RCC 7860 (cell line): Measurements from ENCODE around the gene NFKB2.

Experiments used
- DNase-seq: peaks from one replicate; pipeline ENCODE4 v3.0.0-alpha.2; 2015; ENCODE audit warnings: low spot score
- FAIRE-seq: peaks from 2 replicates; lab custom pipeline; 2012; peaks lifted over from hg19 to GRCh38; lab: Jason Lieb, UNC

The NFKB2 gene

GRCh38 chr10:102395400-102396316, at the start of gene NFKB2:
NFKB2 (plus strand) TSS chr10:102395705; CDS start chr10:102395960, 255 bp downstream.
- no peak for FAIRE-seq
- DNase-seq, result peak; percentile 71

DNA sequence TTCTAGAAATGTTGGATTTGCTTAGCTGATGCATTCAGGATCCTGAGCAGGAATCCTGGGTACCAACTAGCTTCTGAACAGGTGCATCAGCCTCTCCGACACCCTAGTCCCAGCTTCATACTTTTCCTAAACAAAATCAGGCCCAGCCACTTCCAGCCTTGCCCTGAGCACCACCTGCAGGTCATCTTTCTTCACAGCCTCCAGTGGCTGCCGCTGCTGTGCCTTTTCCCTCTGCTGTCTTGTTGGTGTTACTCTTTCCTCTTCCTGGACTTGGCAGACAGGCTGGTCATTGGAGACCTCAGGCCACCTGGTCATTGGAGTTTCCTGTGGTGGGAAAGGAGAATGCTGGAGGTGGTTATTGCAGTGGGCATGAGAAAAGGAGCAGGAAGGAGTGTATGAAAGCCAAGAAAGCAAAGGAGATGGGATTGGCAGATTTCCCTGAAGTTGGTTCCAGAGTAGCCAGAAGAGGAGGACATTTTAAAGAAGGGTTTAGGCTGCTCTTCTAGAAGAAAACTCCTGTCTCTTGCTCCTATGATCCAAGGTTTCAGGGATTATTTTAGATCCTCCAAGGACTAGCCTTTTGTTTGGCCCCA, 48.2 kb upstream of the NFKB2 start:
- FAIRE-seq (no peak), DNase-seq (peak; percentile 55)

DNA sequence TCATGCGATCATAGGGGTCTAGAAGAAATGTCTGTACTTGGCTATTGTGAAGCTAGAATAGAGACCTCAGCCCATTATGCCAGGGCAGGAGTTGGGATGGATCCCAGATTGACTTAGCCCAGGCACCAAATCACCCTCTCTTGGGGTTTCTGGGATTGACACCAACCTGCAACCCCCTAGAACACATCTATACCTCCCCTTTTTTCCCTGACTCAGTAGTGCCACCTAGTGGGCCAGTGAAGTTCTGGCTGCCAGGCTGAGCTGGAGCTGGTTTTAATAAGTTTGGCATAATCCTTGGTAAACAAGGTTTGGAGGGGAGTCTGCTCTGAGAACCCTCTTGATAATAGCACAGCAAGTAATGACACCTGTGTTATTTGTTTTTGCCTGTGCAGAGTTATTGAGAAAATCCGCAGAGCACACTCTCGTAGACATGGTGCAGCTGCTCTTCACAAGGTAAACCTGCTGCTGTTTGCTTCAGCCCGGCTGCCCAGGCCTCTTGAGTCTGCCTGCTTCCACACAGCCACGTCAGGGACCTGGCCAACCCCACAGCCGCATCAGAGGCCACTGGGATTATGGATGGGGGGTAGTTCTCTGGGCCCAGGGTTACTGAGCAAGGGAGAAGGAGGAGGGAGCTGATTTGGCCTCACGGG, 43.3 kb upstream of the NFKB2 start:
- DNase-seq (peak; percentile 41), FAIRE-seq (no peak)

DNA sequence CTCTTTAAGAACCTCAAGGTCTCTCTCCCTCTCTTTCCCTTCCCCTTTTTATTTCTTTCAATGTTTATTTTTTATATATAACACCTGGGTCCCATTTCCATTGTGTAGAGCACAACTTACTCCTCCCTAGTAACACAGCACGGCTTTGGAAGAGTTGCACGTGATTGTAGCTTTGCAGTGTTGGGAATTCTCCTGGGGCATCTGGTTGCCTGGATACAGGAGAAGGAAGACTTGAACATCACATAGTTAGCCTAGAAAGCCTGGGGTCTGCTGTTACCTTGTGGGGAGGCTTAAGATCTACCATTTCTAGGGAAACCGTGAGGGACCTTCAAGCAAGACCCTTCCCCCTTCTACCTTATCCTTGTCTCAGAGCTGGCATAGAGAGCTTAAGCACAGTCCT, 41.1 kb upstream of the NFKB2 start:
- no peak for FAIRE-seq

DNA sequence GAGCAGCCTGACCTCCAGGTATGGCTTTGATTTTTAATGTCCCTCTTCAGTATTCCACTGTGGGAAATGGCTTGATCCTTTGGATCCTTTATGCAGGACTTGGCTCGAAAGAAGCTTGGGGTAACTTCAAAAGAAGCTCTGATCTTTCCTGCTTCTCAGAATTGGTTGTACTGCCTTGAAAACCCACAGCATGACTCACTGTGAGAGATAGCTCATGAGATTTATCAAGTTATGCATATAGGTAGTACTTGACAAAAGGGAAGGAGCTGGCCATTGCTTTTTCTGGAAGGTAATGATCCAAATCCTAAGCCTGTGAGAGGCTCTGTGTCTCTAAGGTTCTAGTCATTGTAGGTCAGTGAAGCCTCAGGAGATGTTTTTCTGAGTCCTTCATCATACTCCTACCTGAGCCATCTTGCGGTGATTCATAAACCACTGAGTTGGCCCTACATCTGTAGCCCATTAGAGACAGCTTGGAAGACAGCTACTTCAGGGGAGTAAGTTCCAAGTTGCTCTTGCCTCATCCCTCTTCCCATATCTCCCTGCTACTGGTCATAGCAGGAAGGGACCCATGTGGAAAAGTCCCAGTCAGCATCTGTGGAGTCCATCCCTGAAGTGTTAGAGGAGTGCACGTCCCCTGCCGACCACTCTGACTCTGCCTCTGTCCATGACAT, 36.7 kb upstream of the NFKB2 start:
- DNase-seq (no peak), FAIRE-seq (no peak)

More for the DNA sequence above, 41.1 kb upstream of the NFKB2 start:
- no peak for DNase-seq

GRCh38 chr10:102367441-102367840, 28.1 kb upstream of the NFKB2 start:
- DNase-seq (no peak), FAIRE-seq (no peak)

DNA sequence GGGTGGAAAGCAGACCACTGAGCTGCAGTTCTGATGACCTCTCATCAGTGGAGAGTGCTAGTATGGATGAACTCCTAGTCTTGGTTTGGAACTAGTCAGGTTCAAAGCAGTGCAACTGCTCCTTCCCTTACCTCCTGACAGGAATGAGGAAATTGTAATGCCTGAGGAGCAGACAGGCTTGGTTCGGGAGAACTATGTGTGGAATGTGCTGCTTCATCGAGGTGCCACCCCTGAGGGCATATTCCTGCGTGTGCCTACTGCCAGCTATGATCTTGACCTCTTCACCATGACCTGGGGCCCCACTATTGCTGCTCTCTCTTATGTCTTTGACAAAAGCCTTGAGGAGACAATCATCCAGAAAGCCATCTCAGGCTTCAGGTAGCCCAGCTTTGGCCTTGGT, 27.4 kb upstream of the NFKB2 start:
- FAIRE-seq, result no peak

GRCh38 chr10:102371295-102371694, 24.2 kb upstream of the NFKB2 start:
- no peak for DNase-seq
- no peak for FAIRE-seq

More for the DNA sequence above, 27.4 kb upstream of the NFKB2 start:
- DNase-seq, result no peak

DNA sequence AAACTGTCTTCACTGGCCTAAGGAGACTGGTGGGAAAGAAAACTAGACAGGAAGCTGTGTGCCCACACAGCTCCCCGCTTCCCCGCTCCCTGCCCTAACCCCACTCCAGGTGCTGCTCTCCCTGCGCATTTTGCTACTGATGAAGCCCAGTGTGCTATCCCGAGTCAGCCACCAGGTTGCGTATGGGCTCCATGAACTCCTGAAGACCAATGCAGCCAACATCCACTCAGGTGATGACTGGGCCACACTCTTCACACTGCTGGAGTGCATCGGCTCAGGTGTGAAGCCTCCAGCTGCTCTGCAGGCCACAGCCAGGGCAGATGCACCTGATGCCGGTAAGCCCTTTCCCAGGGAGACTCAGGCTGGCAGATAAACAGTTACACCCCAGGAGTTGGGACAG, 20.3 kb upstream of the NFKB2 start:
- FAIRE-seq, result no peak

GRCh38 chr10:102375867-102376266, 19.6 kb upstream of the NFKB2 start:
- no peak for DNase-seq
- FAIRE-seq, result no peak

More for the DNA sequence above, 20.3 kb upstream of the NFKB2 start:
- DNase-seq, result no peak

DNA sequence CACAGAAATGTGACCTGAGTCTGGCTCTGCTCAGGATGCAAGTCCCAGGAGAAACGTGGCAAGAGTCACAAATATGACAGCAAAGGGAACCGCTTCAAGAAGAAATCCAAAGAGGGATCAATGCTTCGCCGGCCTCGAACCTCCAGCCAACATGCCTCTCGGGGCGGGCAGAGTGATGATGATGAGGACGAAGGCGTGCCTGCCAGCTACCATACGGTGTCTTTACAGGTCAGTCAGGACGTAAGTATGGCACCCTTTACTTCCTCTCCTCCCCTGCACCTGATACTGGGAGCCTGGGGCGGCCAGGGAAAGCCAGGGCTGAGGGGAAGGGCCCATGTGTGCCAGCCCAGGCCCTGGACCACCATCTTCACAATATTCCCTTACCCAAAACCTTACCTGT, 18.6 kb upstream of the NFKB2 start:
- no peak for DNase-seq
- no peak for FAIRE-seq

DNA sequence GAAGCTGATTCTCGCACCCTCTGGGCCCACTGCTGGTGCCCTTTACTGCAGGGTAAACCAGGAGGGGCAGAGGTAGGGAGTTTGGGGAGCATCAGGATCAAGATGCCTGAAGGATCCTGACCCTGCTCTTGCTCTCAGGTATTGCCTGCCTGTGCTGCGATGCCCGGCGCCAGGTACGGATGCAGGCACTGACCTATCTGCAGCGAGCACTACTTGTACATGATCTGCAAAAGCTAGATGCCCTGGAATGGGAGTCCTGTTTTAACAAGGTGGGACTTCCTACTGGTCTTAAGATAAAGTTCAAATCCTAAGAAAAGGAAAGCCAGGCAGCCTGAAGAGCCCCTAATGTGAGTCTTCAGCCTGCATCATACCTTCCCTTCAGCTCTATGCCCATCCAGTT, 16.1 kb upstream of the NFKB2 start:
- FAIRE-seq (no peak), DNase-seq (no peak)

GRCh38 chr10:102381983-102382382, 13.5 kb upstream of the NFKB2 start:
- FAIRE-seq (no peak), DNase-seq (no peak)

GRCh38 chr10:102382871-102383270, 12.6 kb upstream of the NFKB2 start:
- no peak for FAIRE-seq
- DNase-seq, result no peak

DNA sequence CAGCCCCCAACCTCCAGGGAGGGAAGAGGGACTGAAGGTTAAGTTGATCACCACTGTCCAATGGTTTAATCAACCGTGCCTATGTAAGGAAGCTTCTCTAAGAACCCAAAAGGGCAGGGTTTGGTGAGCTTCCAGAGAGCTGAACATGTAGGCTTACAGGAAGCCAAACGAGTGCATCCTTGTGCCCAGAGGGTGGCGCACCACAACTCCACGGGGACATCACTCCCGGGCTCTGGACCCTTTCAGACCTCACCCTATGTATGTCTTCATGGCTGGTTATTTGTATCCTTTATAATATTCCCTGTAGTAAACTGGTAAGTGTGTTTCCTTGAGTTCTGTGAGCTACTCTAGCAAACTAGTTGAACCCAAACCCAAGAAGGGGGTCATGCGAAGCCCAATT, 11.5 kb upstream of the NFKB2 start:
- DNase-seq, result no peak
- no peak for FAIRE-seq

GRCh38 chr10:102384606-102385429, 10.7 kb upstream of the NFKB2 start:
- no peak for DNase-seq
- FAIRE-seq, result no peak

GRCh38 chr10:102389894-102390293, 5.6 kb upstream of the NFKB2 start:
- FAIRE-seq (no peak), DNase-seq (no peak)

GRCh38 chr10:102392306-102392705, 3.2 kb upstream of the NFKB2 start:
- DNase-seq (no peak), FAIRE-seq (no peak)

DNA sequence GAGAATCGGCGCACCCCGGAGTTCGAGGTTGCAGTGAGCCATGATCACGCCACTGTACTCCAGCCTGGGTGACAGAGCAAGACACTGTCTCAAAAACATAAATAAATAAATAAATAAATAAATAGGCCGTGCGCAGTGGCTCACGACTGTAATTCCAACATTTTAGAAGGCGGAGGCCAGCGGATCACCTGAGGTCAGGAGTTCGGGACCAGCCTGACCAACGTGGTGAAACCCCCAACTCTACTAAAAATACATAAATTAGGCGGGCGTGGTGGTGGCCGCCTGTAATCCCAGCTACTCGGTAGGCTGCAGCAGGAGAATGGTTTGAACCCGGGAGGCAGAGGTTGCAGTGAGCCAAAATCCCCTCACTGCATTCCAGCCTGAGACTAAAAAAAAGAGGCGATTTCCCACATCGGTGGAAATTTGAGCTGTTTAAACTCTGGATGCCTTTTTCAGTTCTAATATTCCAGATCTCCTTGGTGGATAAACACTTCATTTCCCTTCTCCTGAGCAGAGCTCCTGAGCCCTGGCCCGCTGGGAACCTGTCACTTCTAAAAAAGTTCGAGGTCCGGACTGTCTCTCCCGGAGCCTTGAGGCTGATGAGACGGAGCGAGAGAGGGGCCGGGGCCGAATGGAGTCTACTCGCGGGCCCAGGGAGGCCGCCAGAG, 2.0 kb upstream of the NFKB2 start:
- FAIRE-seq, result no peak
- no peak for DNase-seq
